GM19043 (cell line): ENCODE results near the gene MFF.
"Not testable (repeated sequence)": the region's sequence is repeated elsewhere in the genome, so short reads cannot be mapped to it uniquely, and the experiment has no call there.

ENCODE experiments used
- ATAC-seq: cut with Tn5 transposase; IDR thresholded peaks from one replicate; pipeline ENCODE4 v1.9.1; 2021; ENCODE audit warnings: low read depth; ENCODE audit not compliant: unreplicated experiment

MFF gene

GRCh38 chr2:227376656-227377396 is 51.8 kb downstream of the MFF start:
- ATAC-seq: no peak

- ATAC-seq: no peak
Measured at GRCh38 chr2:227377467-227378351, 52.7 kb downstream of the MFF start.

GRCh38 chr2:227378371-227378782 is 53.3 kb downstream of the MFF start:
- ATAC-seq: no peak

- ATAC-seq: no peak
Measured at GRCh38 chr2:227379095-227379494, 54.0 kb downstream of the MFF start, which contains the start of gene TM4SF20. TSS of gene TM4SF20 (minus strand) at chr2:227379306. CDS start at chr2:227379268, 38 bp downstream.

- not testable (repeated sequence) for ATAC-seq
Measured at GRCh38 chr2:227382241-227382835, 57.3 kb downstream of the MFF start.

GRCh38 chr2:227383686-227384085 is 58.6 kb downstream of the MFF start:
- no peak for ATAC-seq

GRCh38 chr2:227386630-227387029 is 61.6 kb downstream of the MFF start:
- ATAC-seq: no peak

GRCh38 chr2:227387583-227387982 is 62.5 kb downstream of the MFF start, which contains the start of gene SCYGR1:
TSS of gene SCYGR1 (minus strand) at chr2:227387949. CDS start at chr2:227387949, 0 bp downstream.
- not testable (repeated sequence) for ATAC-seq

- ATAC-seq: no peak
Measured at GRCh38 chr2:227388537-227389011, 63.5 kb downstream of the MFF start.

- no peak for ATAC-seq
Measured at GRCh38 chr2:227389231-227389630, 64.2 kb downstream of the MFF start.

- no peak for ATAC-seq
Measured at GRCh38 chr2:227389661-227390060, 64.6 kb downstream of the MFF start.

GRCh38 chr2:227390468-227391256 is 65.6 kb downstream of the MFF start:
- no peak for ATAC-seq

GRCh38 chr2:227394401-227394800 is 69.3 kb downstream of the MFF start:
- no peak for ATAC-seq

- no peak for ATAC-seq
Measured at GRCh38 chr2:227395556-227395955, 70.5 kb downstream of the MFF start.

- ATAC-seq: no peak
Measured at GRCh38 chr2:227397562-227397961, 72.5 kb downstream of the MFF start.

- no peak for ATAC-seq
Measured at GRCh38 chr2:227398684-227399670, 73.9 kb downstream of the MFF start.

- ATAC-seq: no peak
Measured at GRCh38 chr2:227401550-227401949, 76.5 kb downstream of the MFF start.

- no peak for ATAC-seq
Measured at GRCh38 chr2:227402321-227402720, 77.3 kb downstream of the MFF start.

GRCh38 chr2:227402959-227403358 is 77.9 kb downstream of the MFF start:
- no peak for ATAC-seq
